ACHN (cell line): Measurements from ENCODE around the gene KIF5B.
"Not testable (repeated sequence)": the region's sequence is repeated elsewhere in the genome, so short reads cannot be mapped to it uniquely, and the experiment has no call there.

Source experiments
- DNase-seq: peaks from one replicate; pipeline ENCODE4 v3.0.0-alpha.2; 2015
- in situ Hi-C: cut with HindIII; loops from 2 replicates; pipeline ENCODE4 v1.10.0; 2017; ENCODE audit warnings: low sequenced_read_pairs, low pct_ligation_motif_present, low pct_unique_long_range_greater_than_20kb

The KIF5B gene

DNA sequence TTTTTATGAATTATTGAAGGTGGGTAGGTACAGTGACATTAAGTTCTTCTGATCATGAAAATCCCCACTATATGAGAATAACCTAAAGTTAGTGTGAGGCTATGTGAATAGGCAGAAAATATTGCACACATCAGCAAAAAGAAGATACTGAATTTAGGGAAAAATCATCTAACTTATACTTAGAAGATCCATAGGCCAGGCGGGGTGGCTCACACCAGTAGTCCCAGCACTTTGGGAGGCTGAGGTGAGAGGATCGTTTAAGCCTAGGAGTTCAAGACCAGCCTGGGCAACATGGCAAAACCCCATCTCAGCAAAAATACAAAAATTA, 78.1 kb downstream of the KIF5B start:
- in situ Hi-C loops, result no loop called here
- DNase-seq, result no peak

DNA sequence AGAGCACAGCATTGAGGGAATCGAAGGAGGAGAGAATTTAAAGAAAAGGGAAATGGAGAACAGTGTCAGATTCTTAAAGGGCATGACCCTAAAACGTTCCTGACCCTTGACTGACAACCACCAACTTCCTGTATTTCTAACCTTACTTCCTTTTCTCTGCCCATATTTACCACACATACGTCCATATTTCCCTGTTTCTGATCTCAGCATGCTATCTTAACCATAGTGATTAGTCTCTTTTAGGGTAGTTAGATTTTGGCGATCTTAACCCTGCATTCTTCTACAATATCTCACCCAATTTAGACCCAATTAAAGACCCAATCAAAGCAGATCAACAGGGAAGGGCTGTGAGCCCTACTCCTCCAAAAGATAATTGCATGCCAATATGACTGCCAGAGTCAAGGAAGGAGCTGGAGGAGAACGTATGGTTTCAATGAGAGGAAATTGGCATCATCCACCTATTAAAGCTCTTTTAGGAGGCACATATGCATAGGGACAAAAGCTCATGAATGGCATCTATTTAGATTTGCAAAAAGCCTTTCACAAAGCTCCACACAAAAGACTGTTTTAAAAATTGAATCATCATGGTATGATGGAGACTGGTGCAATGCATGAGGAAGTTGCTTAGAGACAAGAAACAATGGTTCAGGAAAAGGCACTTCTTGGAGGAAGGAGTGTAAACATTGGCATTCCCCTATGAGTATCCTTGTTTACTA, 78.6 kb downstream of the KIF5B start:
- in situ Hi-C loops, result no loop called here
- no peak for DNase-seq

GRCh38 chr10:31975157-31975765, 81.0 kb downstream of the KIF5B start:
- in situ Hi-C loops, result no loop called here
- DNase-seq, result no peak

DNA sequence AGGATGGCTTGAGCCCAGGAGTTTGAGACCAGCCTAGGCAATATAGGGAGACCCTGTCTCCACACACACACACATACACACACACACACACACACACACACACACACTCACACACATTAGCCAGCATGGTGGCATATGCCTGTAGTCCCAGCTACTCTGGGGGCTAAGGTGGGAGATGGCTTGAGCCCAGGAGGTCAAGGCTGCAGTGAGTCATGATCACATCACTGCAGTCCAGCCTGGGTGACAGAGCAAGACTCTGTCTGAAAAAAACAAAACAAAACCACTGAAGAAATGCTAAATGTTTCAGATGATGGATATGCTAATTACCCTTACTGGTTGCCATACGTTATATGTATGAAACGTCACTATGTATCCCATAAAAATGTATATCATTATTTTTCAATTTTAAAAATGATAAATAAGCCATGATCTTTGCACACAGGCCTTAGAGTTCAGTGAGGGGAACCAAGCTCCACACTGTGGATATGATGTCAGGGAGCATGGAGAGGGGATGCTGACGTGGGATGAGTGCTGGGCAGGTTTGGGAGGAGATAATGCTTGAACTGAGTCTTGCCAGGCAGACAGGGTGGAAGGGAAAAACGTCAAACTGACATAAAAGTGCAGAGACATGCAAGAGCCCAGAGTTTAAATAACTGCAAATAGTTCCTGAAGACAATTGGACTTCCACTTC, 81.6 kb downstream of the KIF5B start:
- in situ Hi-C loops, result no loop called here
- no peak for DNase-seq

GRCh38 chr10:31972519-31973041, 83.6 kb downstream of the KIF5B start:
- in situ Hi-C loops, result no loop called here
- no peak for DNase-seq

- in situ Hi-C loops, DNase-seq: not testable (repeated sequence)
Observed at GRCh38 chr10:31969847-31970246, 86.4 kb downstream of the KIF5B start.

GRCh38 chr10:31963589-31963980, 92.6 kb downstream of the KIF5B start:
- in situ Hi-C loops, result no loop called here
- DNase-seq, result no peak

- DNase-seq, result no peak
- in situ Hi-C loops, result no loop called here
Observed at GRCh38 chr10:31962826-31963588, 93.2 kb downstream of the KIF5B start.

GRCh38 chr10:31961277-31962074, 94.7 kb downstream of the KIF5B start:
- no peak for DNase-seq
- in situ Hi-C loops, result no loop called here

DNA sequence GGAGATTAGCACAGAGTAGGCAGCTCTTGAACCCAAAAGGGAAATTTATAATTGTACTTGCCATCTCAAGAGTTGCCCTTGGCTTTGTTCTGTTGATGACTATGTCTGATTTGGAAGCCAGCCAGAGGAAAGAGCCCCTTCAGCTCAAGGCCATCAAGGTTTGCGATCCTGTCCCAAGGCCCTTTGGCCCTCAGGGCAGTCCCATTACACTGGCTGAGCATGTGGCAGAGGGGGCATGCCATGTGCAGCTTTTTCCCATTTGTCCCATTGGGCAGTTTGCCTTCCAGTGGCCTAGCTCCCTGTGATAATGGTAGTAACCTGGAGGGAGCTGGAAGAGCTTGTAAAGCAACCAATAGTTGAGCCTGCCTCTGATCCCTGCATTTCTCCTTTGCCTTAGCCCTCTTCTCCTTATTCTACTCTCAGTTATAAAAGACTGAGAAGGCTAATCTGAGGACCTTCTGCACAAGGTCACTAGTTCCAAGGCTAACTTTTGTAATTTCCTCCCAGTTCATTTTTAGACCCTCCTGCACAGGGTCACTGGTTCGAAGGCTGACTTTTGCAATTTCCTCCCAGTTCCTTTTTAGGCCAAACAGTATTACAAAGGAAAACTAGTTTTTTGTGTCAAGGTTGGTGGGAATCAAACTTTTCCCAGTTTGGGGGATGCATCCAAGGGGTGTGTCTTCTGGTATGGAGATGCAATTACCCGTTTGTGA, 96.6 kb downstream of the KIF5B start:
- no peak for DNase-seq
- in situ Hi-C loops, result no loop called here
